NCI-H1092 (cell line): ENCODE results near the gene SLITRK5.

Experiments
- DNase-seq: peaks from one replicate; lab custom pipeline; 2025; lab: John Stamatoyannopoulos, UW

Gene SLITRK5, protein sequence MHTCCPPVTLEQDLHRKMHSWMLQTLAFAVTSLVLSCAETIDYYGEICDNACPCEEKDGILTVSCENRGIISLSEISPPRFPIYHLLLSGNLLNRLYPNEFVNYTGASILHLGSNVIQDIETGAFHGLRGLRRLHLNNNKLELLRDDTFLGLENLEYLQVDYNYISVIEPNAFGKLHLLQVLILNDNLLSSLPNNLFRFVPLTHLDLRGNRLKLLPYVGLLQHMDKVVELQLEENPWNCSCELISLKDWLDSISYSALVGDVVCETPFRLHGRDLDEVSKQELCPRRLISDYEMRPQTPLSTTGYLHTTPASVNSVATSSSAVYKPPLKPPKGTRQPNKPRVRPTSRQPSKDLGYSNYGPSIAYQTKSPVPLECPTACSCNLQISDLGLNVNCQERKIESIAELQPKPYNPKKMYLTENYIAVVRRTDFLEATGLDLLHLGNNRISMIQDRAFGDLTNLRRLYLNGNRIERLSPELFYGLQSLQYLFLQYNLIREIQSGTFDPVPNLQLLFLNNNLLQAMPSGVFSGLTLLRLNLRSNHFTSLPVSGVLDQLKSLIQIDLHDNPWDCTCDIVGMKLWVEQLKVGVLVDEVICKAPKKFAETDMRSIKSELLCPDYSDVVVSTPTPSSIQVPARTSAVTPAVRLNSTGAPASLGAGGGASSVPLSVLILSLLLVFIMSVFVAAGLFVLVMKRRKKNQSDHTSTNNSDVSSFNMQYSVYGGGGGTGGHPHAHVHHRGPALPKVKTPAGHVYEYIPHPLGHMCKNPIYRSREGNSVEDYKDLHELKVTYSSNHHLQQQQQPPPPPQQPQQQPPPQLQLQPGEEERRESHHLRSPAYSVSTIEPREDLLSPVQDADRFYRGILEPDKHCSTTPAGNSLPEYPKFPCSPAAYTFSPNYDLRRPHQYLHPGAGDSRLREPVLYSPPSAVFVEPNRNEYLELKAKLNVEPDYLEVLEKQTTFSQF

DNA sequence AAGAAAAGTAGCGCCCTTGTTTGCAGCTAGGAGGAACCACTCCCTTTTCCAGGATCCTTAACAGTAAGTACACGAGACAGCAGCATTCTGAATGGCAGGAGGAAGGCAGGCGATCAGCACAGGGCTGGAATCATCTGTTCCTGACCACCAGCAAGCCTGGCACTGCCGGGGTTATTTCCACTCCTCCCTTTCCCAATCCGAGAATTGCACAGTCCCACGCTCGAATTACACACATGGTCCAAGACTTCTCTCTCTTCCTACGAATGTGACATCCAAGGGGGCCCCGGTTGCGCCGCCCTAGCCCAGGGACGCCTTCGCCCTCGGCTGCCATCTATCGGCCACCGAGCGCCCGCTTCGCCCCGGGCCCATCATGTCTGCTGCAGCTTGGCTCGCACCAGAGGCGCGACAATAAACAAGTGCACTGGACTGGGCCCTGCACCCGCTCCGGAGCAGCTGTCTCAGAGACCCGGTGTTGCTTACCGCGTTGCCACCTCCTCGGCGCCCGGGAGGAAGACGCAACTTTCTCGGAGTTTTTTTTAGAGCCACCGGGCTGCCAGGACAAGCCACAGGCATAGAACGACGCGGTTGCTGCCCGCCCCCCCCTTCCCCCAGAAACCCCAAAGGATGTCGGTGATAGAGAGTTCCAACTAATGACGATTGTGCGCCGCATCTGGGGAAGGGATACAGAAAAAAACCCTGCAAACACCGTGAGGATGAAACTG lies at the start of gene SLITRK5:
TSS of gene SLITRK5 (plus strand) at position 341 of the 722 bp plus-strand sequence. CDS start 4,018 bp downstream, outside the sequence.
- peak; percentile 81 for DNase-seq

- peak; percentile 88 for DNase-seq
Measured at GRCh38 chr13:87622971-87623370, 48.2 kb upstream of the SLITRK5 start.

GRCh38 chr13:87656306-87656705 lies 14.9 kb upstream of the SLITRK5 start:
- peak; percentile 87 for DNase-seq

DNA sequence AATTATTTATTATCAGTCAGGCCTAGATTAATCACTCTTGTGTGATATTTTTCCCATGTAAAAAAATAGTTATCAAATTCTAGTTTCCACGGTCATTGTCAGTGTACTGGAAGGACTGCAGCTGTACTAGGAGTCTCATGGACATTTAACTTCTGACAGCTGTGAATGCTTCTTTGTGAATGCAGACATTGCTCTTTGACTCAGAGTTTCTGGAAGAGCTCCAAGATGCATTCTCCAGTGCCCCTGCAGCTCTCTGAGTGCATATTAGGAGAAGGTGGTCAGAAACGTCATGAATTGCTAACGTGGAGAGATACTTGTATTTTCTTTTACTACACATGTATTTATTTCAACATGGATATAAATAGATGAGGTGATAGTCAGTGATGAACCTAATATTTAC lies 9.7 kb upstream of the SLITRK5 start:
- DNase-seq = no peak

DNA sequence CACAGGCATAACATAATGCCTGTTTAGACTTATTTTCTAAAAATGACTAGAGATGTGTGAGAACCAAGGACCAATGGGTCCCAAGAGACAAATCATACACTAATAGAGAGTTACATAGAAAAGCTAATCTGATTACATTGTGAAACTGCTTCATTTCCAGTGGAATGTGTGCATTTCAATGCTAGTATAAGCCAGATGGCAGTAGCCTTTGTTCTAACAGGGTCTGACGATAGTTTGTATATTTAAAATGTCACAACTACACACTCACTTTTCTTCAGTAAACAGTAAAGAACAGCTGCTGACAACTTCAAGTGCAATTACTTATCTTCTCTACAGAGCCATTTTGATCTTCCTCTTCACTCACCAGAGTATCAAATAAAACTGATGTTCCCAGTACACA lies 4.3 kb upstream of the SLITRK5 start:
- DNase-seq = no peak

GRCh38 chr13:87667686-87668085 lies 3.5 kb upstream of the SLITRK5 start:
- no peak for DNase-seq

GRCh38 chr13:87669379-87669978 lies 1.7 kb upstream of the SLITRK5 start:
- DNase-seq = peak; percentile 24

DNA sequence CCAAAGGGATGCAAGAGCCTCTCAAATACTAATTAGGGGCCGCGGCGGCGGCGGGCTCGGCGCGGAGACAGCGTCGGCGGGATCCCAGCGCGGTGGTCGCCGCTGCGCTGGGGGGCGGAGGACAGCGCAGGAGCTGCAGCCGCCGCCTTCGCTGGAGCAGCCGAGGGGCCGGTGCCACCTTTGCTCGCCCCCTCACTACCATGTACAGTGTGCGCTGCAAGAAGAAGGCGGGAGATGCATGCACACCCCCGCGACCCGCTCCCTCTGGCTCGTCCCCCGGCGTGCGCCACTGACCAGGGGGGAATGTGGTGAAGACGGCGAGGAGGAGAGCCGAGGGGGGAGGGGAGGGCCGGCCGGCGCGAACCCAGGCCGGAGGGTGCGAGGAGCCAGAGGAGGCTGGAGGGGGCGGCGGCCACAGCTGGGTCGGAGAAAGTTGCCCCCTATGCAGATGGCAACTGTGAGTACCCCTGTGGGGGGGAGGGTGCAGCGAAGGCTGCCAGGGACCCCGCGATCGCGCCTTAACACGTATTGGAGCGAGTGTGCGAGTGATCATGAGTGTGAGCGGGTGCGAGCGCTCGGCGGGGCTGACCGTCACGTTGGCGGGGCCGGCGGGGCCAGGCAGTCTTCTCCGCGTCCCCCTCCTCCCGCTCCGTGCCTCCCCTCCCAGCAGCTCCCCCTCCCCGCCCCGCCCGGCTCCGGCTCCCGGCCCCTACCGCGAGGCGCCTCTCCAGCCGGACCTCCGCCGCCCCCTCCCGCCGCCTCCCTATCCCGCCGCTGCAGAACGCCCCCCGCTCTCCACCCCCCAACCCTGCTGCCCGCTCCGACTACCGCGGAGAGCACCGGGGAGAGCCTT lies 808 bp downstream of the SLITRK5 start:
- DNase-seq = no peak

DNA sequence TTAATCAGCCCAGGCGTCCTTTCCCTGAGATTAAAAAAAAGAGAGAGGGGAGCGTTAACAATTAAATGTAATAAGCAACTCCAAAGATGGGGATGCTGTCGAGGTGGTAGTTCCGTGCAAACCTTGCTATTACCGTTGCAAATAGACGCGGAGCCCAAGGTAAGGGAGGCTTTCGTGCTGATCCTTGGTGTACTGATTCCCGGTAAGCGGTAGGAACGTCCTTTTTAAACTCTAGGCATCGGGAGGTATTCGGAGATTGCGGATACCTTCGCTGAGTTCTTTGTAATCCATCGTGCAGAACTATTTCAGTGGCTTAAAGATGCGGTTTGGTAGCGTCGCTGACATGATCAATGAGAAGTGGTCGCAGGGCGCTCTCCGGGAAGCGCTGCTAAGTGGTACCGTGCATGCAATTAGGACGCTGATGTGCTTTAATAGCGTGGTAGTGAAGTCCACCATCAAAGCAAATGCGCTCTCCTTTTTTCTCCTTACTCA lies 3.1 kb downstream of the SLITRK5 start:
- no peak for DNase-seq

- no peak for DNase-seq
Measured at GRCh38 chr13:87675851-87676250, 4.7 kb downstream of the SLITRK5 start.

DNA sequence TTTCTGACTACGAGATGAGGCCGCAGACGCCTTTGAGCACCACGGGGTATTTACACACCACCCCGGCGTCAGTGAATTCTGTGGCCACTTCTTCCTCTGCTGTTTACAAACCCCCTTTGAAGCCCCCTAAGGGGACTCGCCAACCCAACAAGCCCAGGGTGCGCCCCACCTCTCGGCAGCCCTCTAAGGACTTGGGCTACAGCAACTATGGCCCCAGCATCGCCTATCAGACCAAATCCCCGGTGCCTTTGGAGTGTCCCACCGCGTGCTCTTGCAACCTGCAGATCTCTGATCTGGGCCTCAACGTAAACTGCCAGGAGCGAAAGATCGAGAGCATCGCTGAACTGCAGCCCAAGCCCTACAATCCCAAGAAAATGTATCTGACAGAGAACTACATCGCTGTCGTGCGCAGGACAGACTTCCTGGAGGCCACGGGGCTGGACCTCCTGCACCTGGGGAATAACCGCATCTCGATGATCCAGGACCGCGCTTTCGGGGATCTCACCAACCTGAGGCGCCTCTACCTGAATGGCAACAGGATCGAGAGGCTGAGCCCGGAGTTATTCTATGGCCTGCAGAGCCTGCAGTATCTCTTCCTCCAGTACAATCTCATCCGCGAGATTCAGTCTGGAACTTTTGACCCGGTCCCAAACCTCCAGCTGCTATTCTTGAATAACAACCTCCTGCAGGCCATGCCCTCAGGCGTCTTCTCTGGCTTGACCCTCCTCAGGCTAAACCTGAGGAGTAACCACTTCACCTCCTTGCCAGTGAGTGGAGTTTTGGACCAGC lies 5.3 kb downstream of the SLITRK5 start:
- DNase-seq = no peak

DNA sequence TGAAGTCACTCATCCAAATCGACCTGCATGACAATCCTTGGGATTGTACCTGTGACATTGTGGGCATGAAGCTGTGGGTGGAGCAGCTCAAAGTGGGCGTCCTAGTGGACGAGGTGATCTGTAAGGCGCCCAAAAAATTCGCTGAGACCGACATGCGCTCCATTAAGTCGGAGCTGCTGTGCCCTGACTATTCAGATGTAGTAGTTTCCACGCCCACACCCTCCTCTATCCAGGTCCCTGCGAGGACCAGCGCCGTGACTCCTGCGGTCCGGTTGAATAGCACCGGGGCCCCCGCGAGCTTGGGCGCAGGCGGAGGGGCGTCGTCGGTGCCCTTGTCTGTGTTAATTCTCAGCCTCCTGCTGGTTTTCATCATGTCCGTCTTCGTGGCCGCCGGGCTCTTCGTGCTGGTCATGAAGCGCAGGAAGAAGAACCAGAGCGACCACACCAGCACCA lies 5.9 kb downstream of the SLITRK5 start:
- DNase-seq = no peak

- peak; percentile 73 for DNase-seq
Measured at GRCh38 chr13:87677496-87678371, 6.6 kb downstream of the SLITRK5 start.

GRCh38 chr13:87678372-87678752 lies 7.2 kb downstream of the SLITRK5 start:
- no peak for DNase-seq

DNA sequence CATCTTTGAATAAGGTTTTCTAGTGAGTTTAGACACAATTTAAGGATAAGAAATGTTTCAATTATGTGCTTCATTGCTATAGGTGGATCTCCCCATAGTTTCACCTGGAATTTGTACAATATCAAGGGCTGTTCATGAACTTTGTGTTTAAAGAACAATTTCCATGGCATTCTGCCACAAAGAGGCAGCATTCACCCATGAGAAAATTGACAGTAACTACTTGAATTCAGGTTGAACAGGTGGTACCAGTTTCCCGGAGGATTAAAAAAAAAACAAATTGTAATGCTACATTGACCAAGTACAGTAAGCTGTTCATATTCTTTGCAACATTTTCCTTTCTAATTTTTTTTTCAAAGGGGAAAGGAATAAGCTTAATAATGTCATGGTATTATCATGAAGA lies 9.1 kb downstream of the SLITRK5 start:
- DNase-seq = peak; percentile 76

GRCh38 chr13:87684850-87685742 lies 13.9 kb downstream of the SLITRK5 start:
- DNase-seq = no peak

DNA sequence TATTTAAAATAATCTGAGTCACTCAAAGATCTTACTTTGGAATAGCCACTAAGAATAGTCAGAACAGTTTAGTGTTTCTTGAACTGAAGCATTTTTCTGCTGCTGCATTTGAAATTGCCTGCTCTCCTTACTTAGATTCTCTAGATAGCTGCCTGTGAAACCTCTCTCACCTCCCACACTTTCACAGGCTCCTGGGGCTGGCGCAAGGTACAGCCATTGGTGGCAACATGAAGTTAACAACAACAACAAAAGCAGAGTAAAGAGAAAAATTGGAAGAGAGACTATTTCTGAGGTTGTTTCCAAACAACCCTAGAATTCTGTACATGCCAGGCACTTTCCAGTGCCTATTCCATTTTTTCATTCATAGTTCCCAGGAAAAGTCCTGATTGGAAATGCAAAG lies 25.3 kb downstream of the SLITRK5 start:
- DNase-seq = no peak

DNA sequence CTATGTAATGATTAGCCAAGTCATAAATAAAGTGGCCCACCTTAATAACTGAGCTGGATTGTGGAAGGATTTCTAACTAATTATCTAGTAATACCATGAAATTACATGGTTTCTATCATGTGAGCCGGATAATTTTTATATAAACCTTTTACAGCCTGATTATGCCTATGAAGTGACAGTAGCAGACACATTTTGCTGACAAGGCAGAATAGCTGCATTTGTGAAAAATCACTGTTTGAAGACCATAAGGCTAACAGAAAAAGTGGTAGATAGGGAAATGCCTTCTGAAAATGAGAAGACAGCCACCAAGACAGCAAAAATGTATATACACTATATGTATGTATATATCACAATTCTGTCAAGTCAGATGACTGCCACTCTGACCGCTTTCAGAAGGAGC lies 27.1 kb downstream of the SLITRK5 start:
- DNase-seq = no peak
